GM19324 (cell line): Measurements from ENCODE around the gene ICE1.
"Not testable (repeated sequence)": the region's sequence is repeated elsewhere in the genome, so short reads cannot be mapped to it uniquely, and the experiment has no call there.

Experiments
- ATAC-seq: cut with Tn5 transposase; IDR thresholded peaks from one replicate; pipeline ENCODE4 v1.9.1; 2021; ENCODE audit warnings: mild to moderate bottlenecking, moderate library complexity; ENCODE audit not compliant: unreplicated experiment, low FRiP score

Gene ICE1

GRCh38 chr5:5395093-5395492 lies 27.4 kb upstream of the ICE1 start:
- not testable (repeated sequence) for ATAC-seq

- no peak for ATAC-seq
Measured at GRCh38 chr5:5398071-5398470, 24.4 kb upstream of the ICE1 start.

- ATAC-seq = no peak
Measured at GRCh38 chr5:5401095-5401494, 21.4 kb upstream of the ICE1 start.

- no peak for ATAC-seq
Measured at GRCh38 chr5:5403741-5404140, 18.7 kb upstream of the ICE1 start.

GRCh38 chr5:5404381-5404780 lies 18.1 kb upstream of the ICE1 start:
- no peak for ATAC-seq

- no peak for ATAC-seq
Measured at GRCh38 chr5:5405441-5405840, 17.0 kb upstream of the ICE1 start.

- no peak for ATAC-seq
Measured at GRCh38 chr5:5407924-5408323, 14.6 kb upstream of the ICE1 start.

GRCh38 chr5:5409151-5409810 lies 13.2 kb upstream of the ICE1 start:
- no peak for ATAC-seq

- ATAC-seq = not testable (repeated sequence)
Measured at GRCh38 chr5:5413856-5414255, 8.6 kb upstream of the ICE1 start.

- no peak for ATAC-seq
Measured at GRCh38 chr5:5414999-5415398, 7.5 kb upstream of the ICE1 start.

GRCh38 chr5:5416733-5417132 lies 5.7 kb upstream of the ICE1 start:
- no peak for ATAC-seq

- no peak for ATAC-seq
Measured at GRCh38 chr5:5418006-5418405, 4.5 kb upstream of the ICE1 start.

GRCh38 chr5:5418764-5419163 lies 3.7 kb upstream of the ICE1 start:
- ATAC-seq = no peak

- no peak for ATAC-seq
Measured at GRCh38 chr5:5419291-5420210, 2.9 kb upstream of the ICE1 start.

GRCh38 chr5:5420251-5420650 lies 2.2 kb upstream of the ICE1 start:
- no peak for ATAC-seq

GRCh38 chr5:5421149-5421960 lies 1.1 kb upstream of the ICE1 start:
- ATAC-seq = peak; percentile 23

- ATAC-seq = peak; percentile 18
Measured at GRCh38 chr5:5422819-5423515, 490 bp downstream of the ICE1 start.

- ATAC-seq = no peak
Measured at GRCh38 chr5:5423586-5423985, 1.1 kb downstream of the ICE1 start.

- no peak for ATAC-seq
Measured at GRCh38 chr5:5424736-5425135, 2.3 kb downstream of the ICE1 start.

GRCh38 chr5:5430136-5430535 lies 7.7 kb downstream of the ICE1 start:
- no peak for ATAC-seq
